Measurements from ENCODE around the gene PRLR. TPM values are rescaled to one million over a fixed set of nuclear protein-coding genes. Genes with fewer than 3 reads are reported as not detected.

The PRLR gene
- total and polyA plus RNA-seq, 2 of the 13 experiments (the other 11 are each of a cell fraction or from before 2014, with no cell fraction given): 12.2 to 13.3 TPM

GRCh38 chr5:35031276-35031675, 199.0 kb downstream of the PRLR start:
- TF ChIP-seq ZNF557 (CRISPR knock-in tag; IDR thresholded peaks at IDR 0.05) (no peak), KDM5A (IDR thresholded peaks at IDR 0.05; ENCODE audit: borderline replicate concordance, low read length) (no peak), ZNF737 (CRISPR knock-in tag; IDR thresholded peaks at IDR 0.05; ENCODE audit: borderline replicate concordance) (no peak), E2F5 (CRISPR knock-in tag; conservative IDR thresholded peaks at IDR 0.05) (no peak), TEAD3 (CRISPR knock-in tag; optimal IDR thresholded peaks at IDR 0.05; ENCODE audit: borderline replicate concordance) (no peak), RAD21 (CRISPR knock-in tag; IDR thresholded peaks at IDR 0.05) (no peak)
- TF ChIP-seq, protein P1, sequence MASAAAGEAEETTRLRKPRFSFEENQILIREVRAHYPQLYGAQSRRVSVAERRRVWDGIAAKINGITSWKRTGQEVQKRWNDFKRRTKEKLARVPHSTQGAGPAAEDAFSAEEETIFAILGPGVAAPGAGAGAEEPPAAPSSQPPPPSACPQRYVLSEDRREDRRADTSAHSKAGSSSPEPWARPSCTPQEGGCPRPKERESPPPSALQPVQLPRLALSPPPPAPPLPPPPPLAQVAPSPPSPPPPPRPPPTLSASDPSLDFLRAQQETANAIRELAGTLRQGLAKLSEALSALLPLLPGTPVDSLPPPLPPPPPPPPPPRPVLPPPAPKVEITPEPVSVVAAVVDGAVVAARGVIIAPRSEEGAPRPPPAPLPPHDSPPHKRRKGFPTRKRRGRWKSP (CRISPR knock-in tag; IDR thresholded peaks at IDR 0.05): no peak
- Histone ChIP-seq H3K9ac (ENCODE audit: insufficient read depth, low read depth, low read length) (no peak overlapping the region), H3K27ac (ENCODE audit: extremely low read length, insufficient read depth, low read length) (no peak overlapping the region), H3K4me2 (ENCODE audit: low read depth, low read length) (no peak overlapping the region), H3K9me3 (ENCODE audit: low read length) (no peaks in the 10 kb centered on the region), H3K79me2 (ENCODE audit: insufficient read depth, low read length) (no peaks in the 10 kb centered on the region), H2AFZ (ENCODE audit: low read length) (no peak overlapping the region), H3K4me1 (ENCODE audit: insufficient read depth, low read length) (peaks cover 22% of the 10 kb centered on the region), H3K27me3 (ENCODE audit: control insufficient read depth in 1 of 2, insufficient read depth in 2 of 2, low read length in 2 of 2) (no peaks in the 10 kb centered on the region; a peak in 2 of 5 replicates), H3K36me3 (replicated peaks in 1 of 2; ENCODE audit: control insufficient read depth in 1 of 2, insufficient read depth in 2 of 2, low read length in 2 of 2) (no peaks in the 10 kb centered on the region), H3K4me3 (replicated peaks in 1 of 3; ENCODE audit: insufficient read depth in 1 of 3, low read depth in 2 of 3, low read length in 3 of 3) (no peak overlapping the region), H4K20me1 (ENCODE audit: insufficient read depth, low read length) (no peaks in the 10 kb centered on the region)
- BruUV-seq (replicated peaks): no TSS peak
- in situ Hi-C loops (cut with HindIII; ENCODE audit: extremely low pct_ligation_motif_present, low pct_unique_long_range_greater_than_20kb): no loop called here
- DNase-seq (ENCODE audit: low spot score): no peak
- ChIA-PET CTCF (ENCODE audit: low intra/inter-chr PET ratio, low total read pairs) (no interaction called here), POLR2A (no interaction called here)
- no peak for ATAC-seq
- no peak for FAIRE-seq
- intact Hi-C loops (cut with micrococcal nuclease; ENCODE audit: unreplicated experiment): no loop called here
- WGBS (ENCODE audit: low lambda C conversion rate): 78% methylated on average over 5 of the region's 5 CpGs
